Thyroid gland (tissue), 4 donors: Measurements from ENCODE around the gene PPFIA4.

ENCODE experiments used
- POLR2A ChIP-seq, 2 donors: fragments of 450-650 bp; IDR thresholded peaks; one replicate each; pipeline ENCODE4 v1.6.1; 2017; ENCODE audit warnings: antibody characterized with exemption in 2 of 2, mild to moderate bottlenecking in 2 of 2, moderate library complexity in 1 of 2
- TF ChIP-seq, protein P1 (sequence below), 6 experiments: fragments of 200-600 bp in 3 of 6; fragments of 450-650 bp in 3 of 6; sonication (generic) in 3 of 6; IDR thresholded peaks; one replicate each; pipeline ENCODE4 v1.5.1; 2016 to 2019; ENCODE audit warnings: antibody characterized with exemption in 6 of 6, mild to moderate bottlenecking in 2 of 6, inconsistent platforms in 1 of 6, moderate library complexity in 1 of 6

DNA sequence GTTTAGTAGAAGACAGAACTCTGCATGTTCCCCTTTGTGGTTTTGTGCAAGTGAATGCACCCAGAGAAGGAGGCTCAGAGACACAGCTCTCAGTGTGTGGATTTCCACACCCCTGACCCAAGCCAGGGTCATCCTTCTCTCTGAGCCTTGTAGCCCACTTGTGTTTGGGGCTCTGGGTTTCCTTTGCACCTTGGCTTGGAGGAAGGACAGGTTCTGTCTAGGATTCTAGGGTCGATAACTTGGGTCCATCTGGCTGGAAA is 32.3 kb downstream of the PPFIA4 start:
- TF ChIP-seq, protein P1, sequence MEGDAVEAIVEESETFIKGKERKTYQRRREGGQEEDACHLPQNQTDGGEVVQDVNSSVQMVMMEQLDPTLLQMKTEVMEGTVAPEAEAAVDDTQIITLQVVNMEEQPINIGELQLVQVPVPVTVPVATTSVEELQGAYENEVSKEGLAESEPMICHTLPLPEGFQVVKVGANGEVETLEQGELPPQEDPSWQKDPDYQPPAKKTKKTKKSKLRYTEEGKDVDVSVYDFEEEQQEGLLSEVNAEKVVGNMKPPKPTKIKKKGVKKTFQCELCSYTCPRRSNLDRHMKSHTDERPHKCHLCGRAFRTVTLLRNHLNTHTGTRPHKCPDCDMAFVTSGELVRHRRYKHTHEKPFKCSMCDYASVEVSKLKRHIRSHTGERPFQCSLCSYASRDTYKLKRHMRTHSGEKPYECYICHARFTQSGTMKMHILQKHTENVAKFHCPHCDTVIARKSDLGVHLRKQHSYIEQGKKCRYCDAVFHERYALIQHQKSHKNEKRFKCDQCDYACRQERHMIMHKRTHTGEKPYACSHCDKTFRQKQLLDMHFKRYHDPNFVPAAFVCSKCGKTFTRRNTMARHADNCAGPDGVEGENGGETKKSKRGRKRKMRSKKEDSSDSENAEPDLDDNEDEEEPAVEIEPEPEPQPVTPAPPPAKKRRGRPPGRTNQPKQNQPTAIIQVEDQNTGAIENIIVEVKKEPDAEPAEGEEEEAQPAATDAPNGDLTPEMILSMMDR (IDR thresholded peaks at IDR 0.05) = no peak
- no peak for TF ChIP-seq POLR2A (IDR thresholded peaks at IDR 0.05)
